ENCODE measurements around the gene GALK1.

DNA sequence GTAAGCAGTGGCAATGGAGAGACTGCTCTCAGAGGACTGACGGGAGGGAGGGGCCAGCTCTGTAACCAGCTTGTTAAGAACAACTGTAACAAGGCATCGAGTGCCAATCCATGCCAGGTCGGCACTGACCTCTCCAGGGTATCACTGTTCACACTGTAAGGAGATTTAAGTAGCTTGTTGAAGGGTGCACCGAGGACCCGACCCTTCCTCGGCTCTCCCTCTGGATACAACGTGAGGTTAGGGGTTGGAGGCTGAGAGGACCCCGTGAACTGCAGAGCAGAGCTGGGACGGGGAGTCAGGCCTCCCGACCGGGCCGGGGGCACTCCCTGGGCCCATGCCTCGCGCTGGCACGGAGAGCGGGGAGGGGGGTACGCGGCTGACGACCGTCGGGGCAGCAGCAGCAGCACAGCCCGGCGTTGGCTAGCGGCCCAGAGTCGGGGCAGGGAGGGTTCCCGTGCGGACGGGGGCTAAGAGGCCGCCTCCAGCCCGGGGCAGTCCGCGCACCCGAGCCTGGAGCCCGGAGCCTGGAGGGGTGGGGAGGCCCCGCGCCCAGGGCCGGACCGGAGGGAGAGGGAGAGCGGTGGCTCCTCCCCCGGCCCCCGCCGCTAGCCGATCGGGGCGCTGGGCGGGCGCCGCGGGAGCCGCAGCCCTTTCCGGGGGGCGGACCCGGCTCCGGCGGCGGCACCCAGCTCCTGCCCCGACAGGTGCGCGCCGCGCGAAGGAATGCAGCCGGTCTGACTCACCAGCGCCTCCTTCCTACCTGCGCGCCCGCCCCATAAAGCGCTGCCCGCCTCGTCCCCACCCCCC, 44.1 kb downstream of the GALK1 start, which contains the start of gene ITGB4:
- TF ChIP-seq POLR2AphosphoS5 (IDR thresholded peaks at IDR 0.05; ENCODE audit: insufficient read depth in 1 of 2, low read depth in 1 of 2) = peak in 1 of 2 donors; percentile 46
- TF ChIP-seq, protein P1, sequence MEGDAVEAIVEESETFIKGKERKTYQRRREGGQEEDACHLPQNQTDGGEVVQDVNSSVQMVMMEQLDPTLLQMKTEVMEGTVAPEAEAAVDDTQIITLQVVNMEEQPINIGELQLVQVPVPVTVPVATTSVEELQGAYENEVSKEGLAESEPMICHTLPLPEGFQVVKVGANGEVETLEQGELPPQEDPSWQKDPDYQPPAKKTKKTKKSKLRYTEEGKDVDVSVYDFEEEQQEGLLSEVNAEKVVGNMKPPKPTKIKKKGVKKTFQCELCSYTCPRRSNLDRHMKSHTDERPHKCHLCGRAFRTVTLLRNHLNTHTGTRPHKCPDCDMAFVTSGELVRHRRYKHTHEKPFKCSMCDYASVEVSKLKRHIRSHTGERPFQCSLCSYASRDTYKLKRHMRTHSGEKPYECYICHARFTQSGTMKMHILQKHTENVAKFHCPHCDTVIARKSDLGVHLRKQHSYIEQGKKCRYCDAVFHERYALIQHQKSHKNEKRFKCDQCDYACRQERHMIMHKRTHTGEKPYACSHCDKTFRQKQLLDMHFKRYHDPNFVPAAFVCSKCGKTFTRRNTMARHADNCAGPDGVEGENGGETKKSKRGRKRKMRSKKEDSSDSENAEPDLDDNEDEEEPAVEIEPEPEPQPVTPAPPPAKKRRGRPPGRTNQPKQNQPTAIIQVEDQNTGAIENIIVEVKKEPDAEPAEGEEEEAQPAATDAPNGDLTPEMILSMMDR (IDR thresholded peaks at IDR 0.05) = no peak
- no peak for TF ChIP-seq POLR2A (IDR thresholded peaks at IDR 0.05)
